ENCODE data around the gene PPP1R3C. TPM values are rescaled to one million over a fixed set of nuclear protein-coding genes. Genes with fewer than 3 reads are reported as not detected.

PPP1R3C gene
- total RNA-seq, 1 experiment from 2014 or later: 0.30 TPM

GRCh38 chr10:91590904-91591796 is 41.7 kb downstream of the PPP1R3C start:
- peak overlapping the region; percentile 52 for H3K27ac Mint-ChIP-seq (ENCODE audit: low read depth, unreplicated experiment)
- no peaks in the 10 kb centered on the region for H3K9me3 Mint-ChIP-seq (ENCODE audit: unreplicated experiment)
- BruUV-seq (replicated peaks): no TSS peak
- H3K4me3 Mint-ChIP-seq (ENCODE audit: unreplicated experiment): no peak overlapping the region
- peaks cover 28% of the 10 kb centered on the region for H3K4me1 Mint-ChIP-seq (ENCODE audit: insufficient read depth, unreplicated experiment)
- POLR2A ChIA-PET: no interaction called here
- intact Hi-C loops (cut with micrococcal nuclease): no loop called here
- peak; percentile 43 for DNase-seq (ENCODE audit: unreplicated experiment)
- H3K36me3 Mint-ChIP-seq (ENCODE audit: insufficient read depth, unreplicated experiment): no peaks in the 10 kb centered on the region
- CTCF ChIA-PET: interaction anchor here (0.7 kb wide), 1 partner anchor 465 kb away, joined by 3 read pairs; no protein-coding TSS in a partner anchor
- no peak for TF ChIP-seq CTCF (IDR thresholded peaks at IDR 0.05; ENCODE audit: unreplicated experiment)
- no peaks in the 10 kb centered on the region for H3K27me3 Mint-ChIP-seq (ENCODE audit: insufficient read depth, unreplicated experiment)

- Mint-ChIP-seq H3K27me3 (ENCODE audit: insufficient read depth, unreplicated experiment) (no peaks in the 10 kb centered on the region), H3K9me3 (ENCODE audit: unreplicated experiment) (no peaks in the 10 kb centered on the region), H3K27ac (ENCODE audit: low read depth, unreplicated experiment) (peak overlapping the region; percentile 52), H3K4me3 (ENCODE audit: unreplicated experiment) (no peak overlapping the region), H3K36me3 (ENCODE audit: insufficient read depth, unreplicated experiment) (no peaks in the 10 kb centered on the region), H3K4me1 (ENCODE audit: insufficient read depth, unreplicated experiment) (peaks cover 24% of the 10 kb centered on the region)
- CTCF ChIA-PET: interaction anchor here (0.6 to 0.7 kb wide), 2 partner anchors 54 to 465 kb away, joined by 3 to 4 read pairs; no protein-coding TSS in a partner anchor
- TF ChIP-seq CTCF (IDR thresholded peaks at IDR 0.05; ENCODE audit: unreplicated experiment): no peak
- POLR2A ChIA-PET: interaction anchor here (1.6 kb wide), 1 partner anchor 9 kb away, joined by 5 read pairs; no protein-coding TSS in a partner anchor
- no TSS peak for BruUV-seq (replicated peaks)
- peak; percentile 64 for DNase-seq (ENCODE audit: unreplicated experiment)
- intact Hi-C loops (cut with micrococcal nuclease): no loop called here
These were observed 42.5 kb downstream of the PPP1R3C start for GRCh38 chr10:91590142-91590903.

- Mint-ChIP-seq H3K27me3 (ENCODE audit: insufficient read depth, unreplicated experiment) (no peaks in the 10 kb centered on the region), H3K9me3 (ENCODE audit: unreplicated experiment) (no peaks in the 10 kb centered on the region), H3K27ac (ENCODE audit: low read depth, unreplicated experiment) (no peak overlapping the region), H3K4me1 (ENCODE audit: insufficient read depth, unreplicated experiment) (peaks cover 24% of the 10 kb centered on the region), H3K36me3 (ENCODE audit: insufficient read depth, unreplicated experiment) (peaks cover 5% of the 10 kb centered on the region), H3K4me3 (ENCODE audit: unreplicated experiment) (no peak overlapping the region)
- intact Hi-C loops (cut with micrococcal nuclease): no loop called here
- no TSS peak for BruUV-seq (replicated peaks)
- CTCF ChIA-PET: interaction anchor here (0.6 kb wide), 2 partner anchors 54 to 1644 kb away, joined by 4 to 6 read pairs; no protein-coding TSS in a partner anchor
- POLR2A ChIA-PET: interaction anchor here (1.6 kb wide), 1 partner anchor 9 kb away, joined by 5 read pairs; no protein-coding TSS in a partner anchor
- no peak for TF ChIP-seq CTCF (IDR thresholded peaks at IDR 0.05; ENCODE audit: unreplicated experiment)
- DNase-seq (ENCODE audit: unreplicated experiment): no peak
These were observed 43.2 kb downstream of the PPP1R3C start for GRCh38 chr10:91589658-91590035.
